Liver (tissue), 3 donors: ENCODE data around the gene LEKR1.

Experiments used
- EGR1 ChIP-seq, 2 donors: IDR thresholded peaks; 2 replicates each; pipeline ENCODE4 v1.6.1; 2016 to 2018; ENCODE audit warnings: antibody characterized with exemption in 2 of 2, low read depth in 2 of 2
- FOXA1 ChIP-seq: IDR thresholded peaks from 2 replicates; pipeline ENCODE4 v1.6.1; 2016; ENCODE audit warnings: antibody characterized with exemption
- GABPA ChIP-seq, 2 donors: IDR thresholded peaks in 1 of 2; conservative IDR thresholded peaks in 1 of 2; 2 replicates each; pipeline ENCODE4 v1.6.1; 2016; ENCODE audit warnings: antibody characterized with exemption in 2 of 2, mild to moderate bottlenecking in 1 of 2, moderate library complexity in 1 of 2
- HNF4A ChIP-seq, 2 donors: conservative IDR thresholded peaks; 2 replicates each; pipeline ENCODE4 v1.6.1; 2016; ENCODE audit warnings: antibody characterized with exemption in 2 of 2, mild to moderate bottlenecking in 2 of 2
- JUND ChIP-seq, 2 donors: IDR thresholded peaks; 2 replicates each; pipeline ENCODE4 v1.6.1; 2016; ENCODE audit warnings: antibody characterized with exemption in 2 of 2
- MAX ChIP-seq: IDR thresholded peaks from 2 replicates; pipeline ENCODE4 v1.6.1; 2016; ENCODE audit warnings: antibody characterized with exemption
- RAD21 ChIP-seq, 2 donors: IDR thresholded peaks; 2 replicates each; pipeline ENCODE4 v1.6.1; 2016; ENCODE audit warnings: antibody characterized with exemption in 2 of 2, mild to moderate bottlenecking in 2 of 2
- REST ChIP-seq: IDR thresholded peaks from 2 replicates; pipeline ENCODE4 v1.6.1; 2016; ENCODE audit warnings: antibody characterized with exemption, mild to moderate bottlenecking
- SP1 ChIP-seq: IDR thresholded peaks from 2 replicates; pipeline ENCODE4 v1.6.1; 2018; ENCODE audit warnings: antibody characterized with exemption, mild to moderate bottlenecking
- TAF1 ChIP-seq: conservative IDR thresholded peaks from 2 replicates; pipeline ENCODE4 v1.6.1; 2016; ENCODE audit warnings: antibody characterized with exemption, mild to moderate bottlenecking
- YY1 ChIP-seq: IDR thresholded peaks from 2 replicates; pipeline ENCODE4 v1.6.1; 2016; ENCODE audit warnings: antibody characterized with exemption, mild to moderate bottlenecking
- TF ChIP-seq, protein P1 (sequence below): fragments of 150-350 bp; IDR thresholded peaks from 2 replicates; pipeline ENCODE4 v1.5.1; 2017; ENCODE audit warnings: improper control_type of control experiment, low read depth, low read length; ENCODE audit not compliant: missing input control
- TF ChIP-seq, protein P2 (sequence below): IDR thresholded peaks from 2 replicates; pipeline ENCODE4 v1.6.1; 2016; ENCODE audit warnings: antibody characterized with exemption
- TF ChIP-seq, protein P3 (sequence below): IDR thresholded peaks from 2 replicates; pipeline ENCODE4 v1.6.1; 2016; ENCODE audit warnings: antibody characterized with exemption
- donor health status: healthy.
- donor health status: healthy.

- TF ChIP-seq, protein P1, sequence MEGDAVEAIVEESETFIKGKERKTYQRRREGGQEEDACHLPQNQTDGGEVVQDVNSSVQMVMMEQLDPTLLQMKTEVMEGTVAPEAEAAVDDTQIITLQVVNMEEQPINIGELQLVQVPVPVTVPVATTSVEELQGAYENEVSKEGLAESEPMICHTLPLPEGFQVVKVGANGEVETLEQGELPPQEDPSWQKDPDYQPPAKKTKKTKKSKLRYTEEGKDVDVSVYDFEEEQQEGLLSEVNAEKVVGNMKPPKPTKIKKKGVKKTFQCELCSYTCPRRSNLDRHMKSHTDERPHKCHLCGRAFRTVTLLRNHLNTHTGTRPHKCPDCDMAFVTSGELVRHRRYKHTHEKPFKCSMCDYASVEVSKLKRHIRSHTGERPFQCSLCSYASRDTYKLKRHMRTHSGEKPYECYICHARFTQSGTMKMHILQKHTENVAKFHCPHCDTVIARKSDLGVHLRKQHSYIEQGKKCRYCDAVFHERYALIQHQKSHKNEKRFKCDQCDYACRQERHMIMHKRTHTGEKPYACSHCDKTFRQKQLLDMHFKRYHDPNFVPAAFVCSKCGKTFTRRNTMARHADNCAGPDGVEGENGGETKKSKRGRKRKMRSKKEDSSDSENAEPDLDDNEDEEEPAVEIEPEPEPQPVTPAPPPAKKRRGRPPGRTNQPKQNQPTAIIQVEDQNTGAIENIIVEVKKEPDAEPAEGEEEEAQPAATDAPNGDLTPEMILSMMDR = no peak
- no peak for TF ChIP-seq YY1
- TF ChIP-seq SP1 = no peak
- TF ChIP-seq MAX = no peak
- no peak for TF ChIP-seq RAD21 (IDR thresholded peaks at IDR 0.05)
- no peak for TF ChIP-seq TAF1
- TF ChIP-seq FOXA1 = no peak
- TF ChIP-seq GABPA (IDR thresholded peaks at IDR 0.05 in 1 of 2, conservative IDR thresholded peaks at IDR 0.05 in 1 of 2) = no peak
- TF ChIP-seq, protein P2, sequence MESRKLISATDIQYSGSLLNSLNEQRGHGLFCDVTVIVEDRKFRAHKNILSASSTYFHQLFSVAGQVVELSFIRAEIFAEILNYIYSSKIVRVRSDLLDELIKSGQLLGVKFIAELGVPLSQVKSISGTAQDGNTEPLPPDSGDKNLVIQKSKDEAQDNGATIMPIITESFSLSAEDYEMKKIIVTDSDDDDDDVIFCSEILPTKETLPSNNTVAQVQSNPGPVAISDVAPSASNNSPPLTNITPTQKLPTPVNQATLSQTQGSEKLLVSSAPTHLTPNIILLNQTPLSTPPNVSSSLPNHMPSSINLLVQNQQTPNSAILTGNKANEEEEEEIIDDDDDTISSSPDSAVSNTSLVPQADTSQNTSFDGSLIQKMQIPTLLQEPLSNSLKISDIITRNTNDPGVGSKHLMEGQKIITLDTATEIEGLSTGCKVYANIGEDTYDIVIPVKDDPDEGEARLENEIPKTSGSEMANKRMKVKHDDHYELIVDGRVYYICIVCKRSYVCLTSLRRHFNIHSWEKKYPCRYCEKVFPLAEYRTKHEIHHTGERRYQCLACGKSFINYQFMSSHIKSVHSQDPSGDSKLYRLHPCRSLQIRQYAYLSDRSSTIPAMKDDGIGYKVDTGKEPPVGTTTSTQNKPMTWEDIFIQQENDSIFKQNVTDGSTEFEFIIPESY = no peak
- no peak for TF ChIP-seq JUND (IDR thresholded peaks at IDR 0.05)
- TF ChIP-seq, protein P3, sequence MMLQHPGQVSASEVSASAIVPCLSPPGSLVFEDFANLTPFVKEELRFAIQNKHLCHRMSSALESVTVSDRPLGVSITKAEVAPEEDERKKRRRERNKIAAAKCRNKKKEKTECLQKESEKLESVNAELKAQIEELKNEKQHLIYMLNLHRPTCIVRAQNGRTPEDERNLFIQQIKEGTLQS = no peak
- no peak for TF ChIP-seq HNF4A (conservative IDR thresholded peaks at IDR 0.05)
- TF ChIP-seq REST = no peak
- no peak for TF ChIP-seq EGR1 (IDR thresholded peaks at IDR 0.05; ENCODE audit: low read depth in 2 of 2)
Measured at GRCh38 chr3:156915372-156915771, 89.2 kb downstream of the LEKR1 start.
